Ureter (tissue), 1 donor: ENCODE data around the gene ZNF526. TPM values are rescaled to one million over a fixed set of nuclear protein-coding genes. Genes with fewer than 3 reads are reported as not detected.
"Not testable (repeated sequence)": the region's sequence is repeated elsewhere in the genome, so short reads cannot be mapped to it uniquely, and the experiment has no call there.

Source experiments
- DNase-seq: peaks from one replicate; pipeline ENCODE4 v3.0.0-alpha.2; 2020; ENCODE audit warnings: low spot score
- total RNA-seq: library from RNA; stranded (reverse); gene quantifications from one replicate; pipeline ENCODE4 v1.2.4, GENCODE V29; 2023
- donor health status: DM: yes; HTN: yes; CAD: no.

The ZNF526 gene
- total RNA-seq, 1 donor from 2014 or later, result 13.2 TPM

- not testable (repeated sequence) for DNase-seq
Measured at GRCh38 chr19:42266105-42266504, 46.0 kb downstream of the ZNF526 start.

GRCh38 chr19:42266928-42267603 is 47.0 kb downstream of the ZNF526 start:
- not testable (repeated sequence) for DNase-seq

GRCh38 chr19:42267644-42268141 is 47.6 kb downstream of the ZNF526 start:
- DNase-seq, result no peak

GRCh38 chr19:42268142-42268703 is 48.1 kb downstream of the ZNF526 start:
- peak; percentile 100 for DNase-seq

- peak; percentile 100 for DNase-seq
Measured at GRCh38 chr19:42268704-42269477, 48.8 kb downstream of the ZNF526 start, which contains the start of gene CIC. TSS of gene CIC (plus strand) at chr19:42269252. CDS start at chr19:42271784, 2,532 bp downstream.

GRCh38 chr19:42269478-42270345 is 49.6 kb downstream of the ZNF526 start:
- peak; percentile 51 for DNase-seq

GRCh38 chr19:42270346-42271044 is 50.4 kb downstream of the ZNF526 start:
- peak; percentile 78 for DNase-seq

GRCh38 chr19:42271045-42271419 is 50.9 kb downstream of the ZNF526 start:
- DNase-seq, result no peak

GRCh38 chr19:42271861-42272534 is 51.9 kb downstream of the ZNF526 start:
- no peak for DNase-seq

- peak; percentile 43 for DNase-seq
Measured at GRCh38 chr19:42272535-42272897, 52.4 kb downstream of the ZNF526 start.

- DNase-seq, result no peak
Measured at GRCh38 chr19:42272989-42273406, 52.9 kb downstream of the ZNF526 start.

GRCh38 chr19:42273407-42274064 is 53.4 kb downstream of the ZNF526 start:
- peak; percentile 43 for DNase-seq

GRCh38 chr19:42274065-42274682 is 54.1 kb downstream of the ZNF526 start:
- DNase-seq, result peak; percentile 44

GRCh38 chr19:42275103-42275502 is 55.0 kb downstream of the ZNF526 start:
- DNase-seq, result no peak

- no peak for DNase-seq
Measured at GRCh38 chr19:42275517-42275916, 55.4 kb downstream of the ZNF526 start.

- no peak for DNase-seq
Measured at GRCh38 chr19:42276284-42276683, 56.2 kb downstream of the ZNF526 start.

GRCh38 chr19:42276821-42277220 is 56.7 kb downstream of the ZNF526 start:
- DNase-seq, result no peak
